Thymus (tissue), 11 donors: ENCODE measurements around the gene STEAP4. TPM values are rescaled to one million over a fixed set of nuclear protein-coding genes. Genes with fewer than 3 reads are reported as not detected.

Source experiments
- DNase-seq, 9 donors: peaks; one replicate each; pipeline ENCODE4 v3.0.0-alpha.2; 2013; ENCODE audit warnings: low spot score in 9 of 9, low read depth in 6 of 9, missing footprints in 1 of 9
- H3K27ac ChIP-seq, 2 donors: one replicate each; pipeline ENCODE4 v1.5.1; 2013; ENCODE audit warnings: control low read depth in 1 of 2, low read depth in 1 of 2, low read length in 1 of 2, mild to moderate bottlenecking in 1 of 2, moderate library complexity in 1 of 2
- H3K27me3 ChIP-seq, 2 donors: one replicate each; pipeline ENCODE4 v1.5.1; 2013; ENCODE audit warnings: low read length in 1 of 2; ENCODE audit not compliant: control insufficient read depth in 2 of 2, insufficient read depth in 1 of 2
- H3K36me3 ChIP-seq, 2 donors: one replicate each; pipeline ENCODE4 v1.5.1; 2013; ENCODE audit warnings: low read length in 1 of 2, mild to moderate bottlenecking in 1 of 2, moderate library complexity in 1 of 2; ENCODE audit not compliant: control insufficient read depth in 2 of 2, insufficient read depth in 2 of 2
- H3K4me1 ChIP-seq, 2 donors: one replicate each; pipeline ENCODE4 v1.5.1; 2013; ENCODE audit warnings: low read length in 2 of 2; ENCODE audit not compliant: control insufficient read depth in 2 of 2, insufficient read depth in 2 of 2
- H3K4me3 ChIP-seq, 2 donors: one replicate each; pipeline ENCODE4 v1.5.1; 2013; ENCODE audit warnings: low read length in 2 of 2, control low read depth in 1 of 2, mild to moderate bottlenecking in 1 of 2
- H3K9me3 ChIP-seq, 2 donors: one replicate each; pipeline ENCODE4 v1.5.1; 2013; ENCODE audit warnings: low read length in 1 of 2, mild to moderate bottlenecking in 1 of 2; ENCODE audit not compliant: control insufficient read depth in 2 of 2, insufficient read depth in 1 of 2
- WGBS: extraction: QIAGEN DNeasy Blood & Tissue Kit; methylation state at CpG from one replicate; pipeline ENCODE4 v1.1.7; 2013; 5-methylcytosine and 5-hydroxymethylcytosine counted together
- polyA plus RNA-seq: library from polyadenylated mRNA; stranded (reverse); fragments of 200-250 nt; gene quantifications from one replicate; pipeline ENCODE4 v1.2.3, GENCODE V29; 2013
- total RNA-seq: library from RNA; stranded (reverse); fragments of 120-200 nt; gene quantifications from one replicate; pipeline ENCODE4 v1.2.4, GENCODE V29; 2013
- donor health status: healthy.

The STEAP4 gene
- total and polyA plus RNA-seq, 2 donors: 0.38 to 7.9 TPM

DNA sequence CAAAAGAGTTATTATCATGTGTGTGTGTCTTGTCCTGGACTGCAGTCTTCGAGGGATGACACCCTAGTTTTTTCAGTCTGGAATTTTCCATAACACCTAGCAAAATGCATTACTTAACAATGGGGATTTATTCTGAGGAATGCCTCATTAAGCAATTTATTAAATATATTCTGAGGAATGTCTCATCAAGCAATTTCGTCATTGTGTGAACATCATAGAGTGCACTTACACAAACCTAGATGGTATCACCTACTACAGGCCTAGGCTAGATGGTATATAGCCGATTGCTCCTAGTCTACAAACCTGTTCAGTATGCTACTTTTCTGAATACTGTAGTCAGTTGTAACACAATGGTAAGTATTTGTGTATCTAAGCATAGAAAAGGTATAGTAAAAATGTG lies 1.1 kb upstream of the STEAP4 start:
- H3K27ac ChIP-seq: no peak overlapping the region
- 97% methylated on average over 3 of the region's 3 CpGs for WGBS

DNA sequence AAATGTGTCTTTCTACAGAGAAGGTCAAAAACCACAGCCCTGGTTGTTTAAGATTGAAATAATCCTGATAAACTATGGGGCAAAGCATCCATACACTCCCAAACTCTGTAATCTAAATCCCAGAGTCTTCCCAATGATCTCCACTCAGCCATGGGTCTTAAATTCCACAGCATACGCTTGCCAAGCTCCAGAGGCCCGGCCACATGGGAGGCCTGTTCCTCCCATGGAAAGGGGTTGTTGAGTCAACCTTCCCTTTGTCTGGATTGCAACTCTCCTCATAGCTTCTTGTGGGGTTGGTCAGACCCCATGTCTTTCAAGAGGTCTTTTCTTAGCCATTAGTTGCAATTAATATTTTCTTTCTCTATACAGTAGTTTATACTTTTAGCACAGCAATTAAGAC lies 718 bp upstream of the STEAP4 start:
- Histone ChIP-seq H3K27ac (no peak overlapping the region), H3K36me3 (no peaks in the 10 kb centered on the region), H3K4me3 (no peak overlapping the region), H3K9me3 (no peaks in the 10 kb centered on the region), H3K4me1 (no peaks in the 10 kb centered on the region), H3K27me3 (peaks cover 12 to 25% of the 10 kb centered on the region in 2 donors)
- WGBS: 93% methylated on average over 2 of the region's 2 CpGs
- no peak for DNase-seq

More for the DNA sequence above, 1.1 kb upstream of the STEAP4 start:
- Histone ChIP-seq H3K4me3 (no peak overlapping the region), H3K36me3 (no peaks in the 10 kb centered on the region), H3K9me3 (no peaks in the 10 kb centered on the region), H3K4me1 (no peaks in the 10 kb centered on the region), H3K27me3 (peaks cover 12 to 25% of the 10 kb centered on the region in 2 donors)
- no peak for DNase-seq

DNA sequence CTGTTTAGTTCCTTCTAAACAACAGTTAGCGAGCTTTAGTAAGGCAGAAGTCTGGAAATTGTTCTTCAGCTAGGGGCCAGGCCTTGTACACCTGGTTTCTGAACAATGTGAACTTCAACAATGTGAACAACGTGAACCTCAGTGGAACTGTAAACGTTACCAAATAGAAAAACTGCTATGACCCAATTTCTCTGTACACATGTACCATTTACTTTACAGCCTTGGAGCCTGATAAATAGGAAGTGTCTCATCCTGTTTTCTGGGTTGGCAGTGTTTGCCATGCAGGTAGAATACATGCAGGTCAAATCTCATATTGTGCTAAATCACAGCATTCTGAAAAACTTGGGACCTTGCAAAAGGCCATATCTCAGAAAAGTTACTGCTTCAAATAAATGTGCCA lies 1.6 kb downstream of the STEAP4 start:
- Histone ChIP-seq H3K27ac (no peak overlapping the region), H3K4me1 (no peaks in the 10 kb centered on the region), H3K27me3 (peaks cover 12 to 25% of the 10 kb centered on the region in 2 donors), H3K9me3 (no peaks in the 10 kb centered on the region), H3K4me3 (no peak overlapping the region), H3K36me3 (no peaks in the 10 kb centered on the region)
- 96% methylated on average over 3 of the region's 3 CpGs for WGBS
- DNase-seq: no peak

DNA sequence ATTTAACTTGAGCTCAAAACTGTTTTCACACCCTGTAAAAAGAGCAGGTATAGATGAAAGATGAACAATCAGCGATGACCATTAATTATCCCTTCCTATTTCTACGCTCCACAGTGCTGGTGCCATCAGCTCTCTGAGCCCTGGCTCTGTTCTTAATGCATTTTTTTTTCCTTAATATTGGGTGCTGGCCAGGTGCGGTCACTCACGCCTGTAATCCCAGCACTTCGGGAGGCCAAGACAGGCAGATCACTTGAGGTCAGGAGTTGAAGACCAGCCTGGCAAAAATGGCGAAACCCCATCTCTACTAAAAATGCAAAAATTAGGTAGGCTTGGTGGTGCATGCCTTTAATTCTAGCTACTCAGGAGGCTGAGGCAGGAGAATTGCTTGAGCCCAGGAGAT lies 4.2 kb downstream of the STEAP4 start:
- Histone ChIP-seq H3K27me3 (peaks cover 10 to 24% of the 10 kb centered on the region in 2 donors), H3K36me3 (no peaks in the 10 kb centered on the region), H3K4me3 (no peak overlapping the region), H3K27ac (no peak overlapping the region), H3K4me1 (no peaks in the 10 kb centered on the region), H3K9me3 (no peaks in the 10 kb centered on the region)
- 95% methylated on average over 6 of the region's 6 CpGs for WGBS
- DNase-seq: no peak

DNA sequence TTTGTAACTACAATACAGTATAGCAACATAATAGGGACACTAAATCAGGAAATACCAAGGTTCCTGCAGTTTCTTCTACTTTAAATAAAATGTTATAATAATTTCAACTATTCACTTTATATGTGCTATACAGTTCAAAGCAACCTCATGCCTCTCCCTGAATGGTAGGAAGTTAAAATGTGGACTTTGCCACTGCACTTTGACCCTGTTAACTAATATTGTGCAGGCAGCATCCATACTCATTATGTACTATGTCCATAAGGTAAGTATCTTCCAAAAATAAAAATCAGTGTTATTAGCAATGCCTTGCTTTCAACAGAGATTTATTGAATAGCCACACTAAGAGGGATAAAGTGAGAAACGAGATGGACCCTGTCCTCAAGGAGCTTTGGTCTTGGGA lies 4.8 kb downstream of the STEAP4 start:
- H3K4me3 ChIP-seq: no peak overlapping the region
- no peaks in the 10 kb centered on the region for H3K9me3 ChIP-seq
- no peak overlapping the region for H3K27ac ChIP-seq
- no peak for DNase-seq
- no peaks in the 10 kb centered on the region for H3K4me1 ChIP-seq
- H3K27me3 ChIP-seq: peaks cover 8 to 18% of the 10 kb centered on the region in 2 donors
- 87% methylated on average over 1 of the region's 1 CpG for WGBS
- no peaks in the 10 kb centered on the region for H3K36me3 ChIP-seq

GRCh38 chr7:88300401-88300945 lies 6.2 kb downstream of the STEAP4 start:
- DNase-seq: no peak
- 98% methylated on average over 1 of the region's 1 CpG for WGBS
- no peak overlapping the region for H3K4me3 ChIP-seq

DNA sequence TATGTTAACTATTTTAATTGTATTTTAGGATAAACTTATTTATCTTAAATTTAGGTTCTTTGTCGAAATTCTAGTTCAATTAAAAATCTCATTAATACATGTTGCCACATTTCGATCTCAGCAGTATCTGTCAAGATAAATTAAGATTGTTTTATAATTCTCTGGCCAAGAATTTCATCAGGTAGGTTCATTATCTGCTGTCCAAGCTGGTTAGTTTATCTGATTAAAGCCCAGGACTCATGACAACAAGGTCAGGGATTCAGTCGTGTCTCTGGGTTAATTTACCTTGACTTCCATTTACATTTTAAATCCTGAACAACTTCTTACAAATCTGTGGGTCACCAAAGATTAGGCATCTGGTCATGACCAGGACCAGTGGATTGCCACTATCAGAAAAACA lies 7.6 kb downstream of the STEAP4 start:
- DNase-seq: no peak
- H3K27ac ChIP-seq: no peak overlapping the region
- H3K4me3 ChIP-seq: no peak overlapping the region
- no peaks in the 10 kb centered on the region for H3K27me3 ChIP-seq
- H3K4me1 ChIP-seq: no peaks in the 10 kb centered on the region
- H3K9me3 ChIP-seq: no peaks in the 10 kb centered on the region
- WGBS: 92% methylated on average over 3 of the region's 3 CpGs
- H3K36me3 ChIP-seq: no peaks in the 10 kb centered on the region

More at GRCh38 chr7:88300401-88300945, 6.2 kb downstream of the STEAP4 start:
- Histone ChIP-seq H3K27ac (no peak overlapping the region), H3K36me3 (no peaks in the 10 kb centered on the region), H3K4me1 (no peaks in the 10 kb centered on the region), H3K27me3 (peaks cover 0 to 4% of the 10 kb centered on the region in 2 donors), H3K9me3 (no peaks in the 10 kb centered on the region)

GRCh38 chr7:88293866-88294265 lies 12.8 kb downstream of the STEAP4 start:
- H3K4me3 ChIP-seq: no peak overlapping the region
- H3K36me3 ChIP-seq: no peaks in the 10 kb centered on the region
- H3K27me3 ChIP-seq: no peaks in the 10 kb centered on the region
- H3K4me1 ChIP-seq: no peaks in the 10 kb centered on the region
- no peak for DNase-seq
- no peak overlapping the region for H3K27ac ChIP-seq
- WGBS: 98% methylated on average over 1 of the region's 1 CpG
- H3K9me3 ChIP-seq: no peaks in the 10 kb centered on the region

GRCh38 chr7:88291398-88292173 lies 15.1 kb downstream of the STEAP4 start:
- Histone ChIP-seq H3K36me3 (no peaks in the 10 kb centered on the region), H3K27me3 (no peaks in the 10 kb centered on the region), H3K27ac (no peak overlapping the region), H3K4me3 (no peak overlapping the region), H3K9me3 (peaks cover 0 to 3% of the 10 kb centered on the region in 2 donors), H3K4me1 (no peaks in the 10 kb centered on the region)
- DNase-seq: no peak
- WGBS: 90% methylated on average over 11 of the region's 11 CpGs
